AG10803 (cell line): ENCODE measurements around the gene GRM8.

ENCODE experiments used
- DNase-seq: peaks from one replicate; pipeline ENCODE4 v3.0.0; 2010; ENCODE audit warnings: low read depth
- H3K4me3 ChIP-seq: 2 replicates; pipeline ENCODE4 v1.5.1; 2011; ENCODE audit warnings: mild to moderate bottlenecking, low read length, control low read depth
- TF ChIP-seq, protein P1 (sequence below): conservative IDR thresholded peaks from 2 replicates; pipeline ENCODE4 v1.5.1; 2011; ENCODE audit warnings: mild to moderate bottlenecking, low read length, control low read depth, inconsistent platforms

The GRM8 gene

DNA sequence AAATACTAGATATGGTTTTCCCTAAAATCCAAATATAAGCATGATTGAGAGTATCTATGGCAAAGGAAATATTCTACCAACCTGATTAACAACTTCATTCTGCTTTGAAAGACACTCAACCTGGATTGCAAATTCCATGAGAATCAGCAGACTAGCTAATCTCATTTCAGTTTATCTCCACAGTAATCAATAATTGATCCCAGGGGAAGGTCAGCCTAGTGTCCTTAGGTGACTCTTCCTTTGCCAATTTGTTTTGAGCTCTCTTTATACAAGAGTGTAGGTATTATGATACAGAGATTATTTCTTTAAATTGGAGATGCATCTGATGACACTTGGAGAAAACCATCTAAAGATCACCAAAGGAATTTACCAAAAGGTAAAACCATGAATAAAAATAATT, 100.3 kb downstream of the GRM8 start:
- TF ChIP-seq, protein P1, sequence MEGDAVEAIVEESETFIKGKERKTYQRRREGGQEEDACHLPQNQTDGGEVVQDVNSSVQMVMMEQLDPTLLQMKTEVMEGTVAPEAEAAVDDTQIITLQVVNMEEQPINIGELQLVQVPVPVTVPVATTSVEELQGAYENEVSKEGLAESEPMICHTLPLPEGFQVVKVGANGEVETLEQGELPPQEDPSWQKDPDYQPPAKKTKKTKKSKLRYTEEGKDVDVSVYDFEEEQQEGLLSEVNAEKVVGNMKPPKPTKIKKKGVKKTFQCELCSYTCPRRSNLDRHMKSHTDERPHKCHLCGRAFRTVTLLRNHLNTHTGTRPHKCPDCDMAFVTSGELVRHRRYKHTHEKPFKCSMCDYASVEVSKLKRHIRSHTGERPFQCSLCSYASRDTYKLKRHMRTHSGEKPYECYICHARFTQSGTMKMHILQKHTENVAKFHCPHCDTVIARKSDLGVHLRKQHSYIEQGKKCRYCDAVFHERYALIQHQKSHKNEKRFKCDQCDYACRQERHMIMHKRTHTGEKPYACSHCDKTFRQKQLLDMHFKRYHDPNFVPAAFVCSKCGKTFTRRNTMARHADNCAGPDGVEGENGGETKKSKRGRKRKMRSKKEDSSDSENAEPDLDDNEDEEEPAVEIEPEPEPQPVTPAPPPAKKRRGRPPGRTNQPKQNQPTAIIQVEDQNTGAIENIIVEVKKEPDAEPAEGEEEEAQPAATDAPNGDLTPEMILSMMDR, result no peak
- no peak for DNase-seq
- H3K4me3 ChIP-seq, result no peak overlapping the region

DNA sequence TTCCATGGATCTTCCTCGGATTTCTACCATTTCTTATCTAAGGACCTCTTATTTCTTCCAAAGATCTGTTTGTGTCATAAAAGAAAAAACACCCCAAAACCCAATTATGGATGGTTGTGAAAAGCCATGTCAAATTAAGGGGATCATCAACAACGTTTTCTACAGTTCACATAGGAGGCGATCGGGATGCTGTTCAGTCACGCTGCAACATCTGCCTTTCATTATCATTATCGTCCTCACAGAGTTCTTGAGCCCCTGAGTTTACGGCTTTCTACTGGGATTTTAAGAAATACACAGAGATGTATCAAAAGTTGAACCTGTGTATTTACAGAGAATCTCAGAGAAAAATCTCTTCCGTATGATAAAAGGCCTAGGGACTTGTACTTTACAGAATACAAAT, 101.4 kb downstream of the GRM8 start:
- no peak for DNase-seq
- TF ChIP-seq, protein P1, result no peak
- H3K4me3 ChIP-seq, result no peak overlapping the region

DNA sequence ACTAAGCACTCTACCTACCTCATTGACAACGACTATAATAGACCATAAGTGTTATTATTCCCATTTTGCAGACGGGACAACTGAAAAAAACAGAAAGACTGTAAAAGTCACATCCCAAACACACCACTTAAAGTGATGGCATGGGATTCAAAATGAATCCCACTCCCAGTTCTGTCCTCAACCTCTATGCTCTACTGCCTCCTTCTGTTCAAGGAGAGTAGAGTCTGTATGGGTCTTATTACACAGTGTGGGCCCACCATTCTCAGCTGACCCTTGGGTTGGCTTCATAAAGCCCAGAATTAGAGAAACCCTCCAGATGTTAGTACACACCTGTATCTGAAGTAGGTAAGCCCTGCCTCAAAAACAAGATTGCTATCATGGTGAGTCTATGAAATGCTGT, 102.2 kb downstream of the GRM8 start:
- TF ChIP-seq, protein P1, result no peak
- no peak overlapping the region for H3K4me3 ChIP-seq
- no peak for DNase-seq

DNA sequence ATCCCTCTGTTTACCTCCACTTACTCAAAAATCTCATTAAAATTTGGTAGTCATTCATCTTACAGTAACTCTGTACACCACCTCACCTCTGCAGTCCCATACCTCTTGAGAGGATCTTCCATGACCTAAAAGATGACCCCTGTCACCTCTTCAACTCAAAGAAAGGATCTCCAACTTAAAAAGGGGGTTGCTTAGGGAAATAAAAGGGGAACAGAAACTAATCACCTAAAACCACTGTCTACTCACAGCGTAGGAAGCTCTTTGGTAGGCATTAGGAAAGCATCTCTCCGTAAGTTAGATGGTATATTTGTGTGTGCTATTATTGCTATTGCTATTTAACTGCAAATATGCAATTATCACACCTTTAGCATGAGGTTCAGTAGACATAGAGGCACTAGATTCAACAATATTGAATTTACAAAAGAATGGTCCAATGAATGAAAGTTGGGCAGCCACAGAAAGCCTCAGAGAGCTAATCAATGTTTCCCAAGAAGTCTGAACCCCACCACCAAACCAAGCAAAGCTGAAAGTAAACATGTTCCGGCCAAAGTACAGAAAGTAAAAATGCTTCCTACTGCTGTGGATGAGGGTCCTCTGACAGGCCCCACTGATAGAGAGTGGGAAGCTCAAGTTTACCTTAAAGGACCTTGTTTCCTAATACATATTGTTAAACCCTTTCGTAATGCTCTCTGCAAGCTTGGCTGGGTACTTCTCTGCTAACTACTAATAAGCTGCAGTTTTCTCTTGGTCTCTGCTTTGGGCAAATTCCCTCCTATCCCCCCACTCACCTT, 105.8 kb downstream of the GRM8 start:
- TF ChIP-seq, protein P1, result no peak
- no peak for DNase-seq
- no peak overlapping the region for H3K4me3 ChIP-seq

DNA sequence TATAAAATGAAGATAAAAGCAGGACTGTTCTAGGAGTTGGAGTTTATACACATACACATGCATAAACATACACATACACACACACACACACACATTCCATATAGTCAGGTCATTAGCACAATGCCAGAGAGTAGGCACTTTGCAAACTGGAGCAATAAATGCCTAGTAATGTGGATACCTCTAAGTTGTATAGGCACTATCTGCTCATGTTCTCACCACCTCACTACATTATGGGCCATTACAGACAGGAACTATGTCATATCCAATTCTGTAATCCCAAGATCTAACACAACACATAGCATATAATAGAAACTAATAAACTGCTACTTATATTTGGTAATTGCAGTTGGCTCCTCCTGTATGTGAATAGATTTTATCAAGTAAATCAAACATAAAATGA, 115.6 kb downstream of the GRM8 start:
- TF ChIP-seq, protein P1, result no peak
- DNase-seq, result no peak
- no peak overlapping the region for H3K4me3 ChIP-seq

DNA sequence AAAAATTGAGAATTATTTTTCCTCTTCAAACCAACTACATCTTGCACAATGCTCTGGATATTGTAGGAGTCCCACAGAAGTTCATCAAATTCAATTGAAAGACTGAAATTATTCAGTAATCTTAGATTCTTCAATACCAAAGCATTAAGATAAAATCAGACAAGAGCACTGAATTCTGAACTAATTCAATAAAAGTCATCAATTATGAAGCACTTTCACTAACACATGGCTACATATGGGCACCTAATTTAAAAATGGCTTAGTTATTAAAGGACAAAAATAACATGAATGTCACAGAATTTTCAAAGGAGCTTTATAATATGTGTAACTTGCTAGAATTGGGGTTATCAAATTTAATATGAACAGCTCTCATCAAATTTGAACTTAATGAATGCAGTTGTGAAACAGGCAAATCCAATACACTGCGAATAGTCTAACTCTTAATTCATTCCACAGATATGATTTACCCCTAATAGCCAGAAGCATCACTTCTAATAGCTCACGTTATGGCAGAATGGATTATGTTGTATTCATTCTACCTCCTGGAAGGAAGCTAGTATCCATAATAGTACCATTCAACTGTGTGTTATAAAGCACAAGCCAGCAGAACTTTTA, 116.8 kb downstream of the GRM8 start:
- TF ChIP-seq, protein P1, result no peak
- no peak for DNase-seq
- no peak overlapping the region for H3K4me3 ChIP-seq

DNA sequence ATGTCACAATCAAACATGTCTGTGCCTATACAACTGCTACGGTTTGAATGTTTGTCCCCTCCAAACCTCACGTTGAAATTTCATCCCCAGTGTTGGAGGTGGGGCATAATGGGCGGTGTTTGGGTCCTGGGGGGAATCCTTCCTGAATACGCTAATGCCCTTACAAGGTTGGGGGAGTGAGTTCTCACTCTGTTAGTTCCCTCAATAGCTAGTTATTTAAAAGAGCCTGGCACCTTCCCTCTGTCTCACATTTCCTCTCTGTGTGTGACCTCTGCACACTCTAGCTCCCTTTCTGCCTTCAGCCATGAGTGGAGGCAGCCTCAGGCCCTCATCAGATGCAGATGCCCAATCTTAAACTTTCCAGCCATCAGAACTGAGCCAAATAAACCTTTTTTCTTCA, 129.5 kb downstream of the GRM8 start:
- TF ChIP-seq, protein P1, result no peak
- no peak for DNase-seq
- no peak overlapping the region for H3K4me3 ChIP-seq
